Measurements from ENCODE around the gene LDLRAD4.
"Not testable (repeated sequence)": the region's sequence is repeated elsewhere in the genome, so short reads cannot be mapped to it uniquely, and the experiment has no call there.

Gene LDLRAD4

DNA sequence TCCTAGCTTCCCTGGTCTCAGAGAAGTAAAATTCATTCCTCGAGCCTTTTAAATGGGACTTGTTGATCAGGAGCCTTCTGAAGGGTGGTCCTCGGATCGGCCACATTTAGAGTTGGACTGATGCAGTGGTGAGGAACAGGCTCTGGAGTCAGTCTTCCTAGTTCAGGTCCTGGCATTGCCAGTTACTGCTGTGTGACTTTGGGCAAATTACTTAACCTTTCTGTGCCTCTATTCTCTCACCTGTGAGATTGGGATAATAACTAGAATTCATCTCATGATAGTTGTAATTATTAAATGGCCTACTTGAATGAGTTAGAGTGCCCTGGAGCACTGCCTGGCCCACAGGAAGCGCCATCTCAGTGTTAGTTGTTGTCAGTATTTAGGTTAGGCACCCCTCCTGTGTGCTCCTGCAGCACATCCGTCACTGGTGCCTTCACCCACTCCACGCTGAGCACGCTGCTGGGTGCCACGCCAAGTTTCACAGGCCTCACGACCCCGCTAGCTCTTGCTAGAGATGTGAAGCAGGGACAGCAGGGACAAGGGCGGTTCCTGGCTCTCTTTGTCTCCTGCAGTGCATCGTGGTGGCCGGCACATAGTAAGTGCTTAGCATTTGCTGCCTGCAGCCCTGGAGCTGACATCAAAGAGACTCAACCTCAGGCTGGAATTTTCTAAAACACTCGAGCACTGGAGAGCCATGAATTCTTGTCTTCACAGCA lies 384.9 kb downstream of the LDLRAD4 start:
- in situ Hi-C loops (cut with MboI; ENCODE audit: low sequenced_read_pairs, unreplicated experiment), result no loop called here
- TF ChIP-seq, protein P1, sequence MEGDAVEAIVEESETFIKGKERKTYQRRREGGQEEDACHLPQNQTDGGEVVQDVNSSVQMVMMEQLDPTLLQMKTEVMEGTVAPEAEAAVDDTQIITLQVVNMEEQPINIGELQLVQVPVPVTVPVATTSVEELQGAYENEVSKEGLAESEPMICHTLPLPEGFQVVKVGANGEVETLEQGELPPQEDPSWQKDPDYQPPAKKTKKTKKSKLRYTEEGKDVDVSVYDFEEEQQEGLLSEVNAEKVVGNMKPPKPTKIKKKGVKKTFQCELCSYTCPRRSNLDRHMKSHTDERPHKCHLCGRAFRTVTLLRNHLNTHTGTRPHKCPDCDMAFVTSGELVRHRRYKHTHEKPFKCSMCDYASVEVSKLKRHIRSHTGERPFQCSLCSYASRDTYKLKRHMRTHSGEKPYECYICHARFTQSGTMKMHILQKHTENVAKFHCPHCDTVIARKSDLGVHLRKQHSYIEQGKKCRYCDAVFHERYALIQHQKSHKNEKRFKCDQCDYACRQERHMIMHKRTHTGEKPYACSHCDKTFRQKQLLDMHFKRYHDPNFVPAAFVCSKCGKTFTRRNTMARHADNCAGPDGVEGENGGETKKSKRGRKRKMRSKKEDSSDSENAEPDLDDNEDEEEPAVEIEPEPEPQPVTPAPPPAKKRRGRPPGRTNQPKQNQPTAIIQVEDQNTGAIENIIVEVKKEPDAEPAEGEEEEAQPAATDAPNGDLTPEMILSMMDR (IDR thresholded peaks at IDR 0.05; ENCODE audit: borderline replicate concordance, control extremely low read depth, extremely low read depth, insufficient read depth, missing control alignments), result no peak
- no peak for DNase-seq (ENCODE audit: low spot score)

DNA sequence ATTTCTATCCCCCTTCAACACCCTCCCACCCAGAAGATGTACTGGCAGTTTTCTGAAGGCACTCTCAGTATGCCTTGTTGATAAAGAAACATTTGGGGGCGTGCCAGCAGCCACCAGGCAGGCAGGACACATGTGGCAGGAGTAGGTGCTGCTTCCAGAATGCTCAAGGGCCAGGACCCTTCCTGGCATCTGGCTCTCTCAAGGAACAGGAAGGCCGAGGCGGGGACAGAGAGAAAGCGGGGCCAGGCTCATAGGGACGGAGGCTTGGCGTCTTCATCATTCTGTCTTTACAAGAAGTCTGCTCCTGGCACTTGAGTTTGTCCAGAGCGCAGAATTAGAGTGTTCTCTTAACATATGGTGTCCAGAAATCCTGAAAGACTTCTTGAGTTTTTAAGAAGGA lies 386.2 kb downstream of the LDLRAD4 start:
- DNase-seq (ENCODE audit: low spot score), result no peak
- TF ChIP-seq, protein P1 (IDR thresholded peaks at IDR 0.05; ENCODE audit: borderline replicate concordance, control extremely low read depth, extremely low read depth, insufficient read depth, missing control alignments), result no peak
- in situ Hi-C loops (cut with MboI; ENCODE audit: low sequenced_read_pairs, unreplicated experiment), result no loop called here

DNA sequence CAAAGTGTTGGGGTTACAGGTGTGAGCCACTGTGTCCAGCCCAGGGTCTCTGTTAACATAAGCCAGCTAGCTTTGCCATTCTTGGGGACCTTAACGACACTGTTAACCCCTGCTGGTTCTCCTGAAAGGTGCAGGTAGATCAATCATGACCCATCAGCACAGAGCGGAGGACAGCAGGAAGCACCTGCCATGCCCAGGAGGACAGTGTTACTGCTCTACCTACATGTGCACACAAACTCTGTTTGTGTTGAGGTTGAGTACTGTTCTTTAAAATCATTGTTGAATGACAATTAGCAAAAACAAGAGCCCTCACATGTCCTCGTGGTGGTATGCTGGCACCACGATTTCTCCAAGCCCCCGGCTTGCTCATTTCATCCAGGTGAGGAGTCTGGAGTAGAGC lies 386.9 kb downstream of the LDLRAD4 start:
- TF ChIP-seq, protein P1 (IDR thresholded peaks at IDR 0.05; ENCODE audit: borderline replicate concordance, control extremely low read depth, extremely low read depth, insufficient read depth, missing control alignments), result no peak
- no peak for DNase-seq (ENCODE audit: low spot score)
- in situ Hi-C loops (cut with MboI; ENCODE audit: low sequenced_read_pairs, unreplicated experiment), result no loop called here

DNA sequence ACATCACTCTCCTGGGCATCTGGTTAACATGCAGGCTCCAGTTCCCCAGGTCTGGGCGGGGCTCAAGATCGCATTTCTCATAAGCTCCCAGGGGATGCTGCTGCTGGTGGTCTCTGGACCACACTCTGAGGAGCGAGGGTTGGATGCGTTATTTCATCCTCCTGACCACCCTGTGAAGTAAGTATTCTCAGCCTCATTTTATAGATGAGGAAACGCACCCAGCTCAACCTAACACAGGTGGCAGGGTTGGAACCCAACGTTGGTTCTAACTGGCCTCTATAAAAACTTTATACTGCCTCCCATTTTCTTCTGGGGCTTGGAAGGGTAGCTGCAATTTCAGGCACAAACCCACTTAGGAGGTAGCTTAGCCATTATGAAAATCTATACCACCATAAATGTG lies 387.3 kb downstream of the LDLRAD4 start:
- DNase-seq (ENCODE audit: low spot score), result no peak
- TF ChIP-seq, protein P1 (IDR thresholded peaks at IDR 0.05; ENCODE audit: borderline replicate concordance, control extremely low read depth, extremely low read depth, insufficient read depth, missing control alignments), result no peak
- in situ Hi-C loops (cut with MboI; ENCODE audit: low sequenced_read_pairs, unreplicated experiment), result no loop called here

DNA sequence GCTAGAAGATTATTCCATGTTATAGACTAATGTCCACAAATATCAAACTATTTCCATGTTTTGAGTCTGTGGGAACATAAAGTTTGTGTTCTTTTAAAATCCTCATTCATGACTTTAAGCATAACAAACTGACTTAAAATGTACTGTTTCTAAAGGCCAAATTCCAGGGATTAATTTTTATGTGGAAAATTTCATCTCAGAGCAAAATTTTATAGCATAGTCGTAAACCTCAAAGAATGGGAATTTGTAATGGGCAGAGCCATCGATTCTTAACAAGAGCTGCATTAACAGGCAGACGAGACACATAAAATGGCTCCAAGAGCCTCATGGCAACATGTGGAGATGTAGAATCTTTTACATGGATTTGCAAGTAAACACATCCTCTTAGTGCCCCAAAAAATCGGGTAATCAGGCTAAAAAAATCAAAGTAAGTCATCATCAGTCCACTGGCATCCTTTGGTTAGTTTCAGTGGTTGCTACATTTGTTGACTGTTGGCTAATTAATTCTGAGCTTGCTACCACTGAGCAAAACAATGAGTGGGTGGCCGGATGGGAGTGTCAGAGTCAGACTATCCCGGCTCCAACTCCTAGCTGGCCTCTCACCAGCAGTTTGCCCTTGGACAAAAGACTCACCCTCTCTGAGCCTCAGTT lies 388.2 kb downstream of the LDLRAD4 start:
- TF ChIP-seq, protein P1 (IDR thresholded peaks at IDR 0.05; ENCODE audit: borderline replicate concordance, control extremely low read depth, extremely low read depth, insufficient read depth, missing control alignments), result no peak
- in situ Hi-C loops (cut with MboI; ENCODE audit: low sequenced_read_pairs, unreplicated experiment), result no loop called here
- no peak for DNase-seq (ENCODE audit: low spot score)

DNA sequence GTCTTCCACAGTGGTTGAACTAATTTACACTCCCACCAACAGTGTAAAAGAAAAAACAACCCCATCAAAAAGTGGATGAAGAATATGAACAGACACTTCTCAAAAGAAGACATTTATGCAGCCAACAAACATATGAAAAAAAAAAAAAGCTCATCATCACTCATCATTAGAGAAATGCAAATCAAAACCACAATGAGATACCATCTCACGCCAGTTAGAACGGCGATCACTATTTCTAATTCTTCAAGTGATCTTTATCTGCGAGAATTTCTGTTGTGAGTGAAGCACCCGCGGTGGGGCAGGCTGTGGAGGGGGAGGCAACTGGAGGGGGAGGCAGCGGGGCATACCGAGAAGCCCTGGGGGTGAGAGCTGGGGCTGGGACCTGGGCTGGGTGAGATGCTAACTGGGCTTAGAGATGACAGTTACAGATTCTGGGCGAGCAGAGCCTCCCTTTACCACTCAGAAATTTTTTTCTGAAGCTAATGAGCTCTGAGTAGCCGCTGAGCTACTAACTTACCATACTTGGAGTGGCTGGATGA lies 389.5 kb downstream of the LDLRAD4 start:
- DNase-seq (ENCODE audit: low spot score); in situ Hi-C loops (cut with MboI; ENCODE audit: low sequenced_read_pairs, unreplicated experiment): not testable (repeated sequence)

Data from GM13976 (cell line).